ENCODE measurements around the gene TMEM212. TPM values are rescaled to one million over a fixed set of nuclear protein-coding genes. Genes with fewer than 3 reads are reported as not detected.
"Not testable (repeated sequence)": the region's sequence is repeated elsewhere in the genome, so short reads cannot be mapped to it uniquely, and the experiment has no call there.

The TMEM212 gene
- total RNA-seq, 1 experiment from 2014 or later, result not detected

GRCh38 chr3:171904829-171905228 lies 61.7 kb downstream of the TMEM212 start:
- POLR2A ChIA-PET, result no interaction called here
- CTCF ChIA-PET, result no interaction called here

GRCh38 chr3:171906503-171906902 lies 63.4 kb downstream of the TMEM212 start:
- BruUV-seq (replicated peaks); H3K4me1 ChIP-seq; H3K27me3 Mint-ChIP-seq (ENCODE audit: insufficient read depth, unreplicated experiment); intact Hi-C loops (cut with micrococcal nuclease; ENCODE audit: unreplicated experiment); CTCF ChIA-PET; H3K9me3 Mint-ChIP-seq (ENCODE audit: unreplicated experiment); H3K4me3 Mint-ChIP-seq (ENCODE audit: unreplicated experiment); DNase-seq; H3K4me3 ChIP-seq (ENCODE audit: low read depth, low read length); H3K27me3 ChIP-seq (replicated peaks; ENCODE audit: control insufficient read depth, insufficient read depth, low read length); H3K27ac Mint-ChIP-seq (ENCODE audit: unreplicated experiment); H3K9me3 ChIP-seq; H3K36me3 Mint-ChIP-seq (ENCODE audit: insufficient read depth, unreplicated experiment); POLR2A ChIA-PET; H3K36me3 ChIP-seq (ENCODE audit: control insufficient read depth, insufficient read depth, low read length): not testable (repeated sequence)
- peaks cover 14% of the 10 kb centered on the region for H3K4me1 Mint-ChIP-seq (ENCODE audit: low read depth, unreplicated experiment)

More at GRCh38 chr3:171904829-171905228, 61.7 kb downstream of the TMEM212 start:
- intact Hi-C loops (cut with micrococcal nuclease; ENCODE audit: unreplicated experiment), result no loop called here
- no peak overlapping the region for H3K4me3 ChIP-seq (ENCODE audit: low read depth, low read length)
- no peaks in the 10 kb centered on the region for H3K36me3 ChIP-seq (ENCODE audit: control insufficient read depth, insufficient read depth, low read length)
- H3K36me3 Mint-ChIP-seq (ENCODE audit: insufficient read depth, unreplicated experiment), result no peaks in the 10 kb centered on the region
- H3K27me3 Mint-ChIP-seq (ENCODE audit: insufficient read depth, unreplicated experiment), result no peaks in the 10 kb centered on the region
- no peak overlapping the region for H3K27ac Mint-ChIP-seq (ENCODE audit: unreplicated experiment)
- peaks cover 9% of the 10 kb centered on the region for H3K4me1 ChIP-seq
- H3K9me3 ChIP-seq, result no peaks in the 10 kb centered on the region; the same call in 1 of the 2 replicates
- peaks cover 20% of the 10 kb centered on the region for H3K4me1 Mint-ChIP-seq (ENCODE audit: low read depth, unreplicated experiment)
- TF ChIP-seq CTCF (IDR thresholded peaks at IDR 0.05; ENCODE audit: insufficient read depth in 1 of 2, low read depth in 1 of 2, low read length in 1 of 2, severe bottlenecking in 1 of 2, unreplicated experiment in 1 of 2), result no peak
- no TSS peak for BruUV-seq (replicated peaks)
- H3K27me3 ChIP-seq (replicated peaks; ENCODE audit: control insufficient read depth, insufficient read depth, low read length), result no peaks in the 10 kb centered on the region
- no peak overlapping the region for H3K4me3 Mint-ChIP-seq (ENCODE audit: unreplicated experiment)
- DNase-seq, result no peak
- no peaks in the 10 kb centered on the region for H3K9me3 Mint-ChIP-seq (ENCODE audit: unreplicated experiment)

- no peak overlapping the region for H3K4me3 ChIP-seq (ENCODE audit: low read depth, low read length)
- ChIA-PET POLR2A (no interaction called here), CTCF (no interaction called here)
- intact Hi-C loops (cut with micrococcal nuclease; ENCODE audit: unreplicated experiment), result no loop called here
- no peak overlapping the region for H3K4me3 Mint-ChIP-seq (ENCODE audit: unreplicated experiment)
- no peaks in the 10 kb centered on the region for H3K36me3 Mint-ChIP-seq (ENCODE audit: insufficient read depth, unreplicated experiment)
- H3K27me3 Mint-ChIP-seq (ENCODE audit: insufficient read depth, unreplicated experiment), result no peaks in the 10 kb centered on the region
- H3K4me1 Mint-ChIP-seq (ENCODE audit: low read depth, unreplicated experiment), result peaks cover 8% of the 10 kb centered on the region
- TF ChIP-seq CTCF (IDR thresholded peaks at IDR 0.05; ENCODE audit: insufficient read depth in 1 of 2, low read depth in 1 of 2, low read length in 1 of 2, severe bottlenecking in 1 of 2, unreplicated experiment in 1 of 2), result no peak
- peaks cover 3% of the 10 kb centered on the region; the same call in 1 of the 2 replicates for H3K4me1 ChIP-seq
- no peak for DNase-seq
- no peaks in the 10 kb centered on the region for H3K36me3 ChIP-seq (ENCODE audit: control insufficient read depth, insufficient read depth, low read length)
- peaks cover 10% of the 10 kb centered on the region; the same call in 1 of the 2 replicates for H3K9me3 ChIP-seq
- no peaks in the 10 kb centered on the region for H3K27me3 ChIP-seq (replicated peaks; ENCODE audit: control insufficient read depth, insufficient read depth, low read length)
- H3K27ac Mint-ChIP-seq (ENCODE audit: unreplicated experiment), result no peak overlapping the region
- no peaks in the 10 kb centered on the region for H3K9me3 Mint-ChIP-seq (ENCODE audit: unreplicated experiment)
- no TSS peak for BruUV-seq (replicated peaks)
These were observed 64.0 kb downstream of the TMEM212 start for GRCh38 chr3:171906951-171907676.
